Activated naive CD4-positive, alpha-beta T cell treated with Interleukin-2 at 50 U/mL for 16 hours (primary cell): ENCODE data around the gene CD59.
"Not testable (repeated sequence)": the region's sequence is repeated elsewhere in the genome, so short reads cannot be mapped to it uniquely, and the experiment has no call there.

Source experiments
- DNase-seq: peaks from one replicate; pipeline ENCODE4 v3.0.0-alpha.2; 2020

Gene CD59

GRCh38 chr11:33742249-33742851 lies 6.1 kb upstream of the CD59 start:
- no peak for DNase-seq

GRCh38 chr11:33741806-33742205 lies 5.6 kb upstream of the CD59 start:
- DNase-seq, result no peak

- DNase-seq, result no peak
Observed at GRCh38 chr11:33737362-33737821, 1.2 kb upstream of the CD59 start.

GRCh38 chr11:33735271-33736147 lies 714 bp downstream of the CD59 start:
- peak; percentile 48 for DNase-seq

- DNase-seq, result no peak
Observed at GRCh38 chr11:33734441-33735270, 1.6 kb downstream of the CD59 start.

- DNase-seq, result no peak
Observed at GRCh38 chr11:33733980-33734379, 2.2 kb downstream of the CD59 start.

GRCh38 chr11:33731723-33732531 lies 4.3 kb downstream of the CD59 start:
- DNase-seq, result peak; percentile 53

GRCh38 chr11:33730716-33731115 lies 5.5 kb downstream of the CD59 start:
- no peak for DNase-seq

GRCh38 chr11:33729072-33729664 lies 7.1 kb downstream of the CD59 start:
- DNase-seq, result not testable (repeated sequence)

- not testable (repeated sequence) for DNase-seq
Observed at GRCh38 chr11:33727539-33727938, 8.7 kb downstream of the CD59 start.

- no peak for DNase-seq
Observed at GRCh38 chr11:33725496-33725895, 10.7 kb downstream of the CD59 start.

- no peak for DNase-seq
Observed at GRCh38 chr11:33724644-33725035, 11.6 kb downstream of the CD59 start.

- DNase-seq, result no peak
Observed at GRCh38 chr11:33723238-33723881, 12.9 kb downstream of the CD59 start.

- peak; percentile 59 for DNase-seq
Observed at GRCh38 chr11:33722590-33723234, 13.5 kb downstream of the CD59 start.

- DNase-seq, result no peak
Observed at GRCh38 chr11:33721984-33722383, 14.2 kb downstream of the CD59 start.

GRCh38 chr11:33721426-33721825 lies 14.8 kb downstream of the CD59 start:
- DNase-seq, result no peak

- DNase-seq, result no peak
Observed at GRCh38 chr11:33719587-33719986, 16.6 kb downstream of the CD59 start.

- DNase-seq, result no peak
Observed at GRCh38 chr11:33718440-33718839, 17.8 kb downstream of the CD59 start.

GRCh38 chr11:33716243-33716642 lies 20.0 kb downstream of the CD59 start:
- no peak for DNase-seq

- no peak for DNase-seq
Observed at GRCh38 chr11:33713856-33714398, 22.3 kb downstream of the CD59 start.
